CD4-positive, alpha-beta T cell treated with Interleukin-15 for 4 hours (primary cell): Measurements from ENCODE around the gene RBPJ.
A peak's percentile ranks its signal among the peaks of the same experiment; 100 is the strongest.

Experiments used
- DNase-seq: peaks from one replicate; pipeline ENCODE4 v3.0.0-alpha.2; 2020; ENCODE audit warnings: low spot score

The RBPJ gene

GRCh38 chr4:26420438-26420837, 99.6 kb downstream of the RBPJ start:
- no peak for DNase-seq

- DNase-seq = no peak
Measured at GRCh38 chr4:26420913-26421312, 100.1 kb downstream of the RBPJ start.

DNA sequence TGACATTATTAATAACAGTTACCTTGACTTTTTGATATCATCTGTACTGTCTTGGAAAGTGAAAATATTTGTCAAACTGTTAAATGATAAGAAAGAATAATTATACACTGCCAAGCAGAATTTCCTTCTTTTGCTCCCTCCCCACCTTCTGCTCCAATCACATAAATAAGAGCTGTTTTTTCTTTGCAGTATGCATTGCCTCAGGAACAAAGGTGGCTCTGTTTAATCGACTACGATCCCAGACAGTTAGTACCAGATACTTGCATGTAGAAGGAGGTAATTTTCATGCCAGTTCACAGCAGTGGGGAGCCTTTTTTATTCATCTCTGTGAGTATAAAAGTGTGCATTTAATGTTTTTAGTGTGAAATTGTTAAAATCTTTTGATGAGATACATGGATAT, 103.3 kb downstream of the RBPJ start:
- DNase-seq = no peak

- DNase-seq = no peak
Measured at GRCh38 chr4:26424838-26425237, 104.0 kb downstream of the RBPJ start.

- no peak for DNase-seq
Measured at GRCh38 chr4:26425953-26426352, 105.1 kb downstream of the RBPJ start.

DNA sequence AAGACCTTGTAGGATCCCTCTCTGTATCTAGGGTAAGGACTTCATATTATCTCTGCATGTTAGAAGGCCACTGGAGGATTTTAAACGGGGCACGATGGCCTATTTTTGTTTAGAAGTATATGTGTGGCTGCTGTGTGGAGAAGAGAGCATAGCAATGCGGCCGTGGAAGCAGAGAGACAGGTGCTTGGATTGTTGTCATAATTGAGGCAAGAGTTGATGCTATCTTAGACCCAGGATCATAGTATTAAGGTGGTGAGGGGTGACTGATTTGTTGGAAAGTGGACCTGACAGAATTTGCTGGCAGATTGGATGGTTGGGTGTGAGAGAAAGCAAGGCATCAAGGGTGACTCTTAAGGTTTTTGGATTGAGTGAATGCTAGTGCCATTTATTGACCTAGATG, 106.1 kb downstream of the RBPJ start:
- DNase-seq = no peak

DNA sequence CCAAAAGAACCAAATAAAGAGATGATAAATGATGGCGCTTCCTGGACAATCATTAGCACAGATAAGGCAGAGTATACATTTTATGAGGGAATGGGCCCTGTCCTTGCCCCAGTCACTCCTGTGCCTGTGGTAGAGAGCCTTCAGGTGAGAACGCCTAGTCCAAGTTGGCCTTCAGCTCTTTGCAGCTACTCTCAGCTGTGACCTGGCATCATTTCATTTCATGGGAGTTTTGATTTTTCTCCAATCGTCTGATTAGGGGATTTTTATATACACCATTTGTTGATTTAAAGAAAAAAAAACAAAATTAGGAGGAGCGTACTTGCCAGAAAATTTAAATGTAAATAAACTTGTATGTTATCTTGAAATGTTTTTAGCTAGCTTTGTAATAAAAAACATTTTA, 109.1 kb downstream of the RBPJ start:
- no peak for DNase-seq

GRCh38 chr4:26431461-26432180, 110.8 kb downstream of the RBPJ start:
- DNase-seq = no peak

DNA sequence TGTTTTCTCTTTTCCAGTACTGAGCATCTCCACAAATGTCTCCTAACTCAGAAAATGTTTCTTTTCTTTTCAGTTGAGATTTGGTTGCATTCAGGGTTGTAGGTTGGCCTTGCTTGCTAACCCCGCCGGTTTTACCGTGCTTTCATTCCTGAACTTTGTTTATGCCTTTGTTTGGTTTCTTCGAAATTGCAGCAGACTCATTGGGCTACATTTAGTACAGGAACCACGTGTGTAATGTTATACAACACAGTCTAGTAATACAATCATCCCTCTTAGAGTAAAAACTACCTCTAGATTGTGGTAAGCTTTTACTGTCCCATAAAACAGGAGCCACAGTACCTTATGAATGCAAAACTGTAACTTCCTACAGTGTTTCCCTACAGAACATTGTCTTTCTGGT, 111.6 kb downstream of the RBPJ start:
- DNase-seq = no peak

GRCh38 chr4:26433556-26433955, 112.7 kb downstream of the RBPJ start:
- no peak for DNase-seq

- no peak for DNase-seq
Measured at GRCh38 chr4:26434030-26434639, 113.3 kb downstream of the RBPJ start.

DNA sequence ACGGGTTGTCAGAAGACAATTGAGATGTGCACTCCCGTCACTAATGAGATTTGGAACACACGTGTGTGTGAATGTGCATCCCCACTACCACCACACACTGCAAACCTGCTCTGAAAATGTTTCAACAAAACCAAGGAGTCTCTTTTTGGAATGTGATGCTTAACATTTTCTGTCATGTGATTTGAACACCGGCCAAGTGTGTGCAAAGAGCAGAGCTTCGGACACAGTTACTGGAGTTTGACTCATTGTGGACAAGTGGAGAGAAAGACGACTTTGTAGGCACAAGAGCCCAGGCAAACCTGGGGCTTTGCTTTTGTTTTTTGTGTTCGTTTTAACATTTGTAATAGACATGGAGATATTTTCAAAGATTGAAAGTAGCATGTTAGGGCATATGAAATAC, 120.3 kb downstream of the RBPJ start:
- DNase-seq = no peak

DNA sequence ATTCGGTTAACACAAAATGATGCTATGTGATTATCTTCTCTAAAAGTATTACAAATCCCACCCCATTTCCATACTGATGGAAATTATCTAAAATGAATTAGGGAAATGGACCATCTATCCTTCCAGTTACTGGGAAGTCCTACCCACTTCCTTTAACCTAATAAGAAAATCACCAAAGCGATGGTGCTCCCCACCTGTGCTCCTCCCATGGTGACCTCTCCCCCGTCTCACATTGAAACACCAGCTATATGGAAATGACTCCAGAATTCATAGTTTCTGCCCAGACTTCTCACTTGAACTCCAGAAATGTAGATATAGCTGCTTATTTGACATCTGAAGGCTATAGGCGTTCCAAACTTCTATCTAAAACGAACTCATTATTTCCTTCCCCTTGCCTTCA, 121.0 kb downstream of the RBPJ start:
- no peak for DNase-seq

GRCh38 chr4:26447378-26447777, 126.6 kb downstream of the RBPJ start:
- DNase-seq = no peak

DNA sequence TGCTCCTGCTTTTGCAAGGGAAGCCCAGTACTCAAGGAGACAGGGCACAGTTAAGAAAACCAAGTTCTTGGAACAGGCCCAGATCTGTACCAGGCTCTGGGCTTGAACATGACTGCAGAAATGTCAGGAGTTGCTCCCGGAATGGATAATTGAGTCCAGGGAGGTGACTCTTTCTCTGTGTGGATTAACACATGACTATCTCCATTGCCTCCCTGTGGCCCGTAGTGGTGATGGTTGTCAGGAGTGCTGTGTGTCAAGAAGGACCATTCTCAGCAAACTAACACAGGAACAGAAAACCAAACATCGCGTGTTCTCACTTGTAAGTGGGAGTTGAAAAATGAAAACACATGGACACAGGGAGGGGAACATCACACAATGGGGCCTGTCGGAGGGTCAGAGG, 129.6 kb downstream of the RBPJ start:
- no peak for DNase-seq

- no peak for DNase-seq
Measured at GRCh38 chr4:26451597-26451996, 130.8 kb downstream of the RBPJ start.

DNA sequence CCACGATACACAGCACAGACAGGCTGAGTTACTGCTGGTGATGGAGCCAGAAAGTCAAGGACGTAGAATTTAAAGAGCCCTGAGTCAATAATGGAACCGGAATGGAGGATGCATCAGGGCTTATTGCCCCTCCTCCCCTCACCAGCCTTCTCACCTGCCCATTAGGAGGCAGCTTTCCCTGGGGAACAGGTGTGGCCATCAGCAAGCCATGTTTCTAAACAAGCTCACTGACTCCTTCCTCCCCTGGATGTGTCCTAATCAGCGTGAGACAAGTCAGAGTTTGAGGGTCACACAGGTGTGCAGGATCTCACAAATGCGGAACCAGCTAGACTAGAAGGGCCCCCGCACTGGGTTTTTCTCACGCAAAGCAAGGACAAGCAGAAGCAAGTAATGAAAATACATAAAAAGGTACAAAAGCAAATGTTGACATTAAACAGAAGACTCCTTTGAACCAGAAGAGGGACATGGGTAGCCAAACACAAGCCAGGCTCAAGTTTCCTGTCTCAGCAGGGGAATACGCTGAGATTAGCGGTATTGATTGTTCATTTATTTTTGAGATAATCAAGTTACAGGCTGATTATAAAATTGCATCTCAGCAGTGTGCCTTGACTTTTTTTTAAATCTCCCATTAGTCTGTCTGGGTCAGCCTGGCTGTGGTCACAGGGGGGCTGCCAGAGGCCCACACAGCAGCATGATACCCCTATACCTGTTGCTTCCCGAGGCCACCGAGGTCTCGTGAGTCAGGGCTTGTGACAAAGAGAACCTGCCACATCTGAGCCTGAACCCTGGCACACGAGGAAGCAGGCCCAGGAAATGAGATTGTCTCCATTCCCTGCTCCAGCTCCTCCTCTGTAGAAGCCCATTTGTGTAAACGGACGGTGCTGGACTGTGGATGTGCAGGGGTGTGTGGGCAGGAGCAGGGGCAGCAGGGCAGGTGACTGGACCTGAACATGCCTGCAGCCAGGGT, 132.0 kb downstream of the RBPJ start:
- no peak for DNase-seq

GRCh38 chr4:26454961-26455360, 134.1 kb downstream of the RBPJ start:
- no peak for DNase-seq

DNA sequence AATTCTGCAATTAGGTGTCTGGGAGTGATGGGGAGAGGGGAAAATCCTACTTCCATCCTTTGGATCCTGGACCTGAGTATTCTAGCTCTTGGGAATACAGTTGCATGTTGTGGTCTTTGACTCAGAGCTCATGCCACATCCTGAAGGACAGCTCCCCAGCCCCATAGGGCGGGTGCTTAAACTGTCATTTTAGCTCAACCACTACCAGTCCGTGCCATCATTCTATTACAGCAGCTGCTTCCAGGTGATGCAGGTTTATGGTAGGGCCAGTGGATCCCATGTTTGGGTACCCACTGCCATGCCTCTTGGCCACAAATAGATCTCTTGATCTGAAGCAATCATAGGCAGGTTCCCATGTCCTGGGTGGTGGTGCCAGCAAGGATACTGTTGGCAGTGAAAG, 134.8 kb downstream of the RBPJ start:
- DNase-seq = no peak

DNA sequence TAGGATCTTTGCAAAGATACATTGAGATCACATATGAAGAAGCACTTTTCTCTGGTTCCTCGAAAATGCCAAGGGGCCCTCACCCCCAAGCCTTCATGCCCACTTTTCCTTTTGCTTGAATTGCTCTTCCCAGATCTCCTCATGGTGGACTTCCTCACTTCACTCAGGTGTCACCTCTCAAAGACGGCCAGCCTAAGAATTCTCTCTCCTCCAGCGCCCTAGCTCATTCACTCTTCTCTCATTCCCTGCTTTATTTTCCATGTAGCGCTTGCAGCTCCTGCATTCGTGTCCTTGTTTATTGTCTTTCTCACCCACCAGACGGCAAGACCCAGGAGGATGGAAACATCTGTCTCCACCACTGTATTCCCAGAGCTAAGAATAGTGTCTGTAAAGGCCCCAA, 136.6 kb downstream of the RBPJ start:
- no peak for DNase-seq

DNA sequence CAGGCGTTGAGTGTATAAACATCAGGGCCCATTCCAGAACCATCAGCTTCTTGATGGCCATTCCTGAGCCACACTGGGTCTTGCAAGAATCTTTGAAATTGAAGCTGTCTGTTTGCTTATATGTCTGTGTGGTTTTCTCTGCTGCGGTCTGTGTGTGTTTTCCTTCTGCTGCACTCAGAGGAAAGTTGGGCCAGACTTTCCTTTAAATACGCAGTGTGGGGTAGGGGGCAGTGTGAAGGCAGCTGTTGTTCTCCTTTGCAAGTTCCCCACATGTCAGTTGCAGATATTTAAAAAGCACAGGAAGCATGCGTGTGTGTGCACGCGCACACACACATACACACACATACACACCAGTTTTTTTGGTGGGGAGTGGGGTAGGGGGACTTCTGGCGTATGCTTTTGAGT, 137.3 kb downstream of the RBPJ start:
- DNase-seq = no peak

GRCh38 chr4:26459054-26459755, 138.4 kb downstream of the RBPJ start:
- DNase-seq = peak; percentile 37
